Muscle of arm (tissue), 12 donors: Measurements from ENCODE around the gene KIFBP. TPM values are rescaled to one million over a fixed set of nuclear protein-coding genes. Genes with fewer than 3 reads are reported as not detected.
A peak's percentile ranks its signal among the peaks of the same experiment; 100 is the strongest.

ENCODE experiments used
- DNase-seq: peaks from one replicate; pipeline ENCODE4 v3.0.0-alpha.2; 2013
- polyA plus RNA-seq, 12 donors: library from polyadenylated mRNA; unstranded; fragments of 120-200 nt; gene quantifications; one replicate each; pipeline ENCODE4 v1.2.1, GENCODE V29; 2013; ENCODE audit not compliant: insufficient read length in 12 of 12

Gene KIFBP
- polyA plus RNA-seq, 12 donors = 23.5 to 30.0 (median 26.1) TPM; not detected in 1

- no peak for DNase-seq
Observed at GRCh38 chr10:69047111-69047832, 58.7 kb downstream of the KIFBP start.

- DNase-seq = no peak
Observed at GRCh38 chr10:69048103-69048502, 59.5 kb downstream of the KIFBP start.

GRCh38 chr10:69049566-69049961 lies 61.0 kb downstream of the KIFBP start:
- DNase-seq = no peak

- no peak for DNase-seq
Observed at GRCh38 chr10:69051303-69051702, 62.7 kb downstream of the KIFBP start.

- DNase-seq = no peak
Observed at GRCh38 chr10:69051710-69052487, 63.3 kb downstream of the KIFBP start.

DNA sequence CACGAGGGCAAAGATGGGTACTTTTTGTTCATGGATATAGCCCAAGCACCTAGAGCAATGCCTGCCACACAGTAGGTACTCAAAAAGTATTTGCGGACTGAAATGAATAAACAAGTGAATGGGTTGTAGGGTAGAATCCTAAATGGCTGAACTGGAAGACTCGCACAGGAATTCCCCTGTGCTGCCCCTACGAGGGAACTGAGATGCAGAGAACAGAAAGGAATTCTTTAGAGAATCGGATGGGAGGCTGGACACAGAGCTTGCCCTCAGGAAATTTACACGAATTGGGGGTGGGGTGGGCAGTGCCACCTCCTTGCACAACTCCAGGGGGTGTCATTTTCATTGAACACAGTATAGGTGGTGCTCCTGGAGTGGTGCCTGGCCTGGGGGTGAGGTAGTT lies 64.1 kb downstream of the KIFBP start:
- DNase-seq = no peak

- DNase-seq = no peak
Observed at GRCh38 chr10:69055241-69055640, 66.6 kb downstream of the KIFBP start.

DNA sequence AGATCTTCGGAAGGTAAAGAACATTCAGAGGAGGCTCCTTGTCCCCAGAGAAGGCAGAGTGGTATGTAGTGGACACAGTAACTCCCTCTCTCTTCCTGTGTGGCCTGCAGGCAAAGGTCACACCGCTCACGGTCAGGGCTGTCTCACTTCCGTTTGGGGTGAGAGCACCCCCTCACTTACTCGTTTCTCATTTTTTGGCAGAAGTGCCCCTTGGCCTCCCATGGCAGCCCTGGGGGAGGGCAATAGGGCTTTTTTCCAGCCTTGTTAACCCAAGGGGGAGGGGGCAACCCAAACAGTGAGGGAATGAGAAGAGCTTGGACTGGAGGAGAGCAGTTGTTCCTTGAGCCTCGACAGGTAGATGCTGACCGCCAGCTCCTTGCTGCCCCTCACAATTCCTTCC lies 67.5 kb downstream of the KIFBP start:
- no peak for DNase-seq

GRCh38 chr10:69056536-69057260 lies 68.1 kb downstream of the KIFBP start:
- DNase-seq = no peak

GRCh38 chr10:69057261-69057950 lies 68.8 kb downstream of the KIFBP start:
- no peak for DNase-seq

- DNase-seq = no peak
Observed at GRCh38 chr10:69057951-69058297, 69.3 kb downstream of the KIFBP start.

DNA sequence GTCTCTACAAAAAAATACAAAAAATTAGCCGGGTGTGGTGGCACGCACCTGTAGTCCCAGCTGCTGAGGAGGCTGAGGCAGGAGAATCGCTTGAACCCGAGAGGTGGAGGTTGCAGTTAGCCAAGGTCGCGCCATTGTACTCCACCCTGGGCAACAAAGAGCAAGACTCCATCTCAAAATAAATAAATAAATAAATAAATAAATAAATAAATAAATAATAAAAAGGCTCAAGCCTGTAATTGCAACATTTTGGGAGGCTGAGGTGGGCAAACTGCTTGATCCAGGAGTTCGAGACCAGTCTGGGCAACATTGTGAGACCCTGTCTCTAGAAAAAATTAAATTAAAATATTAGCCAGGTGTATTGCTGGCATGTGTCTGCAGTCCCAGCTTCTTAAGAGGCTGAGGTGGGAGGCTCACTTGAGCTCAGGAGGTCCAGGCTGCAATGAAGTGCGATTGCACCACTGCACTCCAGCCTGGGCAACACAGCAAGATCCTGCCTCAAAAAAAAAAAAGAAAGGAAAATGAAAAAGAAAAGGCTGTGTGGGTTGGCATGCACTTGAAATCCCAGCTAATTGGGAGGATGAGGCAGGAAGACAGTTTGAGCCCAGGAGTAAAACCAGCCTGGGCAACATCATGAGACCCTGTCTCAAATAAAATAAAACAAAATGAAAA lies 71.7 kb downstream of the KIFBP start:
- no peak for DNase-seq

DNA sequence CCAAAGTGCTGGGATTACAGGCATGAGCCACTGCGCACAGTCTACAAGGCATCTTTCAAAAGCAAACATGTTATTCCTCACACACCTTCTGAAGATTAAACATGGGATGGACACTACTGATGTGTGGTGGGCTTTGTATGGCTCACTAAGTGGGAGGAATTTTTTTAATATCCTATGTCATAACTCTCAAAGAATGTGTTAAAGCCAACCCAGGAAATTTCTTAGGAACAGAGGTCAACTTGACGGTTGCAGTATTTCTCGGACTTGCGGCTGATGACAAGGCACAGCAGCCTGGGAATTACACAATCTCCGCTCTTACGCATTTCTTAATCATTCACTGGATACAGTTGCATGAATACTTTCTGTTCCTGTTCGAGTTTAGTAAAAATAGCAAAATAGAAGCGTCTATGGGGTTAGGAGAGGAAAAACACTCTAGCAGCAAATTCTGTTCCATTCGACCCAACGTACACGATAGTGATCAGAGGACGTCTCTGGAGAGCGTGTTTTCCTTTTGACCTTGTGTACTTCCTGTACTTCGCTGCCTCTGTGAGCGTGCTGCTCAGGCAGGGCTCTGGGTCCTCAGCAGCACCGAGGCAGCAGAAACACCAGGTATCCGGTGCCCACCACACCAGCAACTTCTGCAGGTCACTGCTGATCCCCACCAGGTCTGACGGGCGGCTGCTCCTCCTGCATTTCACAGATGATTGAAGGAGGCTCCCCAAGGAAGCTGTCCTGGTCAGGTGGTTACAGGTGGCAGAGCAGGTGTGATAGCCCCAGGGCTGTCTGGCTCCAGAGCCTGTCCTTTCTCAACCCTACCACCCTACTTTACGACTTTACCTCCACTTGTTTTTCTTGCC lies 72.9 kb downstream of the KIFBP start:
- peak; percentile 60 for DNase-seq

- DNase-seq = no peak
Observed at GRCh38 chr10:69062901-69063300, 74.3 kb downstream of the KIFBP start.

- DNase-seq = no peak
Observed at GRCh38 chr10:69064762-69065328, 76.2 kb downstream of the KIFBP start.

DNA sequence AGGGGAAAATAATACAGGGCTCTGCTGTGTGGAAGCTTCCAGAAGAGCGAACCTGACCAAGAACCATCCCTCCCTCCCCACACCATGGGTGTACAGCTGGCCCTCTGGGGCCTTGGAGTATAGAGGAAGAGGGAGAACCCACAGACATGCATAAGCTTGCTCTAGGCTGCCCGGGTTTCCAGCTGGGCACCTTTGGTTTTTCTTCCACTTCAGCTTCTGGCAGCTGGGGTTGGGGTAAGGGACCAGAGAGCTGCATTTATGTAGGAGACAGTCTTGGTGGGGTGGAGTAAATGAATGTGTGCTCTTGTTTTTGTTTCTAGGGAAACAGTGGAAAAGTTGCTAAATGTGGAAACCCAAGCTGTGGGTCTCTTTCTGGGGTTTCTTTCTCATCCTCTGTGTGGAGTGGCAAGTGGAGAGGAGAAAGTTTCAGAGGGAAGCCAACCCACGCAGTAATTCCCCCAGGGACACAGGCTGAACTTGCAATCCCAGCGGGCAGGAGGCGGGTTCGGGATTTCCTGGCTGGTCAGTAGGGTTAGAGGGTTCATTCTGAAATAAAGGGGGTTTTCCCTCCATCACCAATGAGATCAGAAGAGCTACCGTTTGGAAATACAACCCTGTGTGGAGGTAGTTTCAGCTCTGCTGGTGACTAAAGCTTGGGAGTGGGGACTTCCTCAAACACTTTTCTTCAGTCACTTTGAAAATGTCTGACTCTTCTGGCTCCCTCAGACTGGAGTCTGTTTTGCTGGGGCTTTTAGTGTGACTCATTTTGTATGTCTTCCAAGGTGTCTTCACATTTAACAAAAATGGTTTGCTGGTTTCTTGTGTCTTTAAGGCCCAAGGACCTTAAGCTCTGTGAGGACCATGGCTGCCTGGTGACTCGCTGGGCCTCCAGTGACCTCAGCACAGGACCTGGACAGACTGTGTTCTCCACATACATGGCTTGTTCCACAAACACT lies 77.1 kb downstream of the KIFBP start:
- no peak for DNase-seq
